GM18526 (cell line): ENCODE measurements around the gene RNGTT.

ENCODE experiments used
- POLR2A ChIP-seq: IDR thresholded peaks from 3 replicates; pipeline ENCODE4 v1.6.1; 2011; ENCODE audit not compliant: insufficient read length; ENCODE audit errors: extremely low read depth

The RNGTT gene

DNA sequence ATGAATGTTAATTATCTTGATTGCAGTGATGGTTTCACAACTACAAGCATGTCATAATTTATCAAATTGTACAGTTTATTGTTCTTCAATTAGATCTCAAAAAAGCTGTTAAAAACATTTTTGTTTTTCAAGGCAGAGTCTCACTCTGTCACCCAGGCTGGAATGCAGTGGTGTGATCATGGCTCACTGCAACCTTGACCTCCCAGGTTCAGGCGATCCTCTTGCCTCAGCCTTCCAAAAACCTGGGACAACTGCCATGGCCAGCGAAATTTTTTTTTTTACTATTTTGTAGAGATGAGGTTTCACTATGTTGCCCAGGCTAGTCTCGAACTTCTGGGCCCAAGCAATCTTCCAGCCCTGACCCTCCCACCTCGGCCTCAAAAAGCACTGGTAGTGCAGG lies 286.1 kb downstream of the RNGTT start:
- no peak for TF ChIP-seq POLR2A

DNA sequence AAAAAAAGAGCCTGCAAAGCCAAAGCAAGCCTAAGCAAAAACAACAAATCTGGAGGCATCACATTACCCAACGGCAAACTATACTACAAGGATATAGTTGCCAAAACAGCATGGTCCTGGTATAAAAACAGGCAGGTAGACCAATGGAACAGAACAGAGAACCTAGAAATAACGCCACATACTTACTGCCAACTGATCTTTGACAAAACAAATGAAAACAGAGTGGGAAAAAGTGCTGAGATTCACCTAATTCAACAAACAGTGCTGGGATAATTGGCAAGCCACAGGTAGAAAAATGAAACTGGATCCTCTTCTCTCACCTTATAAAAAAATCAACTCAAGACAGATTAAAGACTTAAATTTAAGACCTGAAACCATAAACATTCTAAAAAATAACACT lies 291.8 kb downstream of the RNGTT start:
- no peak for TF ChIP-seq POLR2A

DNA sequence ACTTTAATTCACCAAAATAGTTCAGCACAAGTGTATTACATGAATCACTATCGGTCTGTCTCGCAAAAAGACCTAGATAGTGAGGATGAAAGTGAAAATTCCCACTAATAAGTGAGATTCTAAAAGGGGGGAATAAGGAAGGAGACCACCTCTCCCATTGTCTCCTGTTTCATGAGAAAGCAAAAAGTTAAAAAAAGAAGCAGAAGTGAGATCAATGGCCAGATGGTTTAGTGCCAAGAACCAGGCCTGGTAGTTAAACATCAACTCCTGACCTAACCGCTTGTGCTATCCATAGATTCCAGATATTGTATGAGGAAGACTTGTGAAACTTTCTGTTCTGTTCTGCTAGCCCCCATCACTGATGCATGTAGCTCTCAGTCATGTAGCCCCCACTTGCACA lies 293.0 kb downstream of the RNGTT start:
- no peak for TF ChIP-seq POLR2A

DNA sequence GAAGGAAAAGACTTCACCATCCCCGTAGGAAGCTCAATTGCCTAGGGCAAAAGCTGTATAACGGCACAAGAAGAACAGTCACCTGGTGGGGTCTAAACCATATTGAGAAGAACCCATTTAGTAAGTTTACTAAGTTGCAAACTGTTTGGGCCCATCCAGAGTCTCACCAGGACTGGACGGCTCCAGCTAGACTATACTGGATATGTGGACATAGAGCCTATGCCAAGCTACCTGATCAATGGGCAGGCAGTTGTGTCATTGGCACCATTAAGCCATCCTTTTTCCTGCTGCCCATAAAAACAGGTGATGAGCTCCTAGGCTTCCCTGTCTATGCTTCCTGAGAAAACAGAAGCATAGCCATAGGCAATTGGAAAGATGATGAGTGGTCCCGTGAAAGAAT lies 293.9 kb downstream of the RNGTT start:
- no peak for TF ChIP-seq POLR2A

DNA sequence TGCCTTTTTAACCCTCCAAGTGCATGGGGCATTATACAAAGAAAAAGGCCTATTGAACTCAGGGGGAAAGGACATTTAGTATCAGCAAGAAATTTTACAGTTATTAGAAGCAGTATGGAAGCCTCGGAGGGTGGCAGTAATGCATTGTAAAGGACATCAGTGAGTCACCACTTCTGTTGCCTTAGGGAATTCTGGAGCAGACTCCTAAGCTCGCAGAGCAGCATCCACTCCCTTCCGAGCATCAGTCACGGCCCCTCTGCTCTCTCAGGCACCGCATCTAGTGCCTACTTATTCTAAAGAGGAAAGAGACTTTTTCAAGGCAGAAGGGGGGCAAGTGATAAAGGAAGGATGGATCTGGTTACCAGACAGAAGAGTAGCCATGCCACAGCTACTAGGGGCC lies 296.5 kb downstream of the RNGTT start:
- TF ChIP-seq POLR2A: no peak

DNA sequence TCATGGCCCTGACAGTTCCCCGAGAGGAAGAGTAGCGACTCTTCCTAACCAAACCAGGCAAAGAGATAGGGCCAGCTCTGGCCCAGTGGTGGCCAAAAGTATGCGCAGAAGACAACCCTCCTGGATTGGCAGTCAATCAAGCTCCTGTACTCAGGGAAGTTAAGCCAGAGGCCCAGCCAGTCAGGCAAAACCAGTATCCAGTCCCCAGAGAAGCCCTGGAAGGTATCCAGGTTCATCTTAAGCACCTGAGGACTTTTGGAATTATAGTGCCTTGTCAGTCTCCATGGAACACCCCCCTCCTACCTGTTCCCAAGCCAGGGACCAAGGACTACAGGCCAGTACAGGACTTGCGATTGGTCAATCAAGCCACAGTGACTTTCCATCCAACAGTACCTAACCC lies 298.3 kb downstream of the RNGTT start:
- no peak for TF ChIP-seq POLR2A

DNA sequence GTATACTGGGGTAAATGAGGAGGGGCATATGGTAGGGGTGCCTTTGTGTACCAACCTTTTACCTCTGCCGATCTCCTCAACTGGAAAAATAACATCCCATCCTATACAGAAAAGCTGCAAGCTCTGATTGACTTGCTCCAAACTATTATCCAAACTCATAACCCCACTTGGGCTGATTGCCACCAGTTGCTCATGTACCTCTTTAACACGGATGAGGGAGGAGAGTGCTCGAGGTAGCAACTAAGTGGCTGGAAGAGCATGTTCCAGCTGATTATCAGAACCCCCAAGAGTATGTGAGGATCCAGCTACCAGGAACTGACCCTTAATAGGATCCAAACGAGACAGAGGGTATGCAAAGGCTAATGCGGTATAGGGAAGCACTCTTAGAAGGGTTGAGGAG lies 299.6 kb downstream of the RNGTT start:
- no peak for TF ChIP-seq POLR2A

DNA sequence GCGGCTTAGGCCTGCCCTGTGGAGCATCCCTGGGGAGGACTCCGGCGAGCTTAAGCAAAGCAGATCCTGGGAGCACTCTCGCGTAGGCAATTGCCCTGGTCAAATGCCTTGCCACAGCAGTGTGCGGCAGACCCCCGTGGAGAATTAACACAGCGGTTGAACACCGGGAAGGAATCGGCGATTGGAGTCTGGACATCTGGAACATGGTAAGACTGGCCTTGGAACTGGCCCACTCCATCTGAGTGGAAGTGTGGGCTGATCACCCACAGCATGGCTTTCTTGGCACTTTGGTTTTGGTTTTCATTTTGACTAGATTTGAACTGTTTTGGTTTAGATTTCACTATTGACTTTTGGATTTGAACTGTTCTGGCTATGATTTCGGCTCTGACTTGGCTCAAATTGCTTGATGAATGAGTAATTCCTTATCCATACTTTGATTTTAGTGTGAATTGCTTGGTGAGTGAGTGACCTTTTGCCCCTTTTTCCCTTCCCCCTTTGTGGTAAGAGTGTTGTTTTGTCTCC lies 300.7 kb downstream of the RNGTT start:
- TF ChIP-seq POLR2A: no peak

DNA sequence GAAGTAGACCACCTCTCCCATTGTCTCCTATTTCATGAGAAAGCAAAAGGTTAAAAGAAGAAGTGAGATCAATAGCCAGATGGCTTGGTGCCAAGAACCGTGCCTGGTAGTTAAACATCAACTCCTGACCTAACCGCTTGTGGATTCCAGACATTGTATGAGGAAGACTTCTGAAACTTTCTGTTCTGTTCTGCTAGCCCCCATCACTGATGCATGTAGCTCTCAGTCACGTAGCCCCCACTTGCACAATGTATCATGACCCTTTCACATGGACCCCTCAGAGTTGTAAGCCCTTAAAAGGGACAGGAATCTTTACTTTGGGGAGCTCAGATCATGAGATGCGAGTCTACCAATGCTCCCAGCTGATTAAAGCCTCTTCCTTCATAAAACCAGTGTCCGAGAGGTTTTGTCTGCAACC lies 301.2 kb downstream of the RNGTT start:
- TF ChIP-seq POLR2A: no peak

DNA sequence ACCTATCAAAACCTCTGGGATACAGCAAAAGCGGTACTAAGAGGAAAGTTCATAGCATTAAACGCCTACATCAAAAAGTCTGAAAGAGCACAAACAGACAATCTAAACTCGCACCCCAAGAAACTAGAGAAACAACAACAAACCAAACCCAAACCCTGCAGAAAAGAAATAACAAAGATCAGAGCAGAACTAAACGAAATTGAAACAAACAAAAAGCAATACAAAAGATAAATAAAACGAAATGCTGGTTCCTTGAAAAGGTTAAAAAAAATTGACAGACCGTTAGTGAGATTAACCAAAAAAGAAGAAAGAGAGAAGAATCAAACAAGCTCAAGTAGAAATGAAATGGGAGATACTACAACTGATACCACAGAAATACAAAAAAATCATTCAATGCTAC lies 302.3 kb downstream of the RNGTT start:
- TF ChIP-seq POLR2A: no peak

DNA sequence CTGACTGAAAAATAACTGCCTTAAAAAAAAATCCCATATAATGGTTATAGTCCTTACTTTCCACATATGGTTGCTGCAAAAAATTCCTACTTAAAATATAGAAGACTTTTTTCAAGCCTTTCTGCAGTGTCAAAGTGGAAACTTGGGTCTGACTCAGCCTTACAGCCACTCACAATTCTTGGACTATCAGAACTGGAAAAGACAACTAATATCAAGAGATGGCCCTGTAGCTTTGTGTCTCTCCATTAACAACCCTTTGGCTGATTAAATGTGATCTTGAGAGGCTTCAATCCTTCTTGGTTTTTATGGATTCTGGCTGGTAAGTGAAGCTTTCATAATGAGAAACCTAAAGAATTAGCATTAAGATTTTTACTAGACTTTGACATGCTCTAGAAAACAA lies 307.8 kb downstream of the RNGTT start:
- no peak for TF ChIP-seq POLR2A

DNA sequence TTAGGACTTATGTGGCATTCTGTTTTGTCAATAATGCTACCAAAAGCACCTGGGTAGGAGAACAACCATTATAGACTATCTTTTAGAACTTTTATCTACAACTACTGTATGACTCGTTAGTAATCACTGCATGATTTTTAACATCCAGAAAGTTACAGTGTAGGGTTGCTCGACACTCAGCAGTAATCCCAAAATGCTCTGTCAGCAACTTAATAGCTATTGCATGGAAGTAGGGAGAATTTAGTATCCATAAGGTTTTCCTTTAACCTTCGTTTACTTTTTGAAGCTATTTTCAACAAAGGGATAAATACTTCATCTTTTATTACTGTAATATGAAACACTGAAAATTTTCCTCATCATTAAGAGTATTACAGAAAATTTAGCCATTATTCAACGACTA lies 309.5 kb downstream of the RNGTT start:
- no peak for TF ChIP-seq POLR2A

DNA sequence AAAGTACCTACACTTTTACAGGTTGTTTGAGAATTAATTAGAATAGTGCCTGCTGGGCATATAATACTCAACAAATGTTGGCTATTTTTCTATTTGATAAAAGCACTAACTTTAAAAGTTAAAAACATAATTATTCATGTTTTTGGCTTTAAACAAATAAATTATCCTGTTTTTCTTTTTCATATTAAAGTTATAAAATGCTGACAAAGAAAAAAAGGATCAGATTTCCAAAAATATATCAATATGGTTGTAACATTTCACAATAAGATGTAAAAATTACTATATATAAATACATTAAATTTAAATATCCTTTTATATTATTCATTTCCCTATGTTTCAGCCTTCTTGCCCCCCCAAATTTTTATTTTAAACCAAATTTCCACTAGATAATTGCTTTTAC lies 312.0 kb downstream of the RNGTT start:
- no peak for TF ChIP-seq POLR2A

DNA sequence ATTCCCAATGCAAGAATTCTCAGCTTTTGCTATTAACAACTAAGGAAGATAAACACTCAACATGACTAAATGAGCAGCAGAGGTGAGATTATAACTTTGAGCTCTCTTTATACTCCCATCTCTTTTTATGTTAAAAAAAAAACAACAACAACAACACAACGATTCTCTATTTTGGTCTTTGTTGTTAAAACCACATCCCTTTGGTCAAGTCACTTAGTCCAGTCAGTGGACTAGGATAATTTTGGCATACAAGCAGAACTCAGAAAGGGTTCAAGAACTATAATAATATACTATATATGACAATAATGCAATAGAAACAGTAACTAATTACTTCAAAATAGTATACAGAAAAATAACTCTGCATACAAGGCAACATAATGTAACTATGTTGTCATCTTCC lies 312.4 kb downstream of the RNGTT start:
- TF ChIP-seq POLR2A: no peak

DNA sequence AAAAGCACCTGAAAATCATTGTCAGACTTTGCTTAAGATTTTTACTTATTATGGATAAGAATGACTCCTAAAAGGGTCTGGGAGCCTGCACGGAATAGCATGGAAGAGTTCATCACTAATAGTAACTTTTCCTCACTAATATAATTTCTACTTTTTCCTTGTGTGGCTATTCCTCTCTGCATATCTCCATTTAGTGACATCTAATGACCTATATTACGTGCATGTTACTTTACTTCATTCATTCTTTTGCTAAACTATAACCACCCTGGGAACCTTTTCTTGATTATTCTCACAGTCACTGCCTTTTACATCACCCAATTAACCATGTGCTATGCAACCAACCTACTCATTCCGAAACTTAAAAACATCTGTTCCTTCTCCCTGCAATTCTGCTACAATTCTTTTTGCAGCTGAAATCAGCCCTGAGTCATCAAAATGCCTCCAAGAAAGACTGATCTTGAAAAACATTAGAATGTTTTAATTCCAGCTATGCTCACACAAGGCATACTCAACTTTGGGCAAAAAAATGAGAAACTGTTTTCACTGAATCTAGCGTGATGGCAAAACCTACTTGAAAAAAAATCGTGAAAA lies 313.3 kb downstream of the RNGTT start:
- TF ChIP-seq POLR2A: no peak

DNA sequence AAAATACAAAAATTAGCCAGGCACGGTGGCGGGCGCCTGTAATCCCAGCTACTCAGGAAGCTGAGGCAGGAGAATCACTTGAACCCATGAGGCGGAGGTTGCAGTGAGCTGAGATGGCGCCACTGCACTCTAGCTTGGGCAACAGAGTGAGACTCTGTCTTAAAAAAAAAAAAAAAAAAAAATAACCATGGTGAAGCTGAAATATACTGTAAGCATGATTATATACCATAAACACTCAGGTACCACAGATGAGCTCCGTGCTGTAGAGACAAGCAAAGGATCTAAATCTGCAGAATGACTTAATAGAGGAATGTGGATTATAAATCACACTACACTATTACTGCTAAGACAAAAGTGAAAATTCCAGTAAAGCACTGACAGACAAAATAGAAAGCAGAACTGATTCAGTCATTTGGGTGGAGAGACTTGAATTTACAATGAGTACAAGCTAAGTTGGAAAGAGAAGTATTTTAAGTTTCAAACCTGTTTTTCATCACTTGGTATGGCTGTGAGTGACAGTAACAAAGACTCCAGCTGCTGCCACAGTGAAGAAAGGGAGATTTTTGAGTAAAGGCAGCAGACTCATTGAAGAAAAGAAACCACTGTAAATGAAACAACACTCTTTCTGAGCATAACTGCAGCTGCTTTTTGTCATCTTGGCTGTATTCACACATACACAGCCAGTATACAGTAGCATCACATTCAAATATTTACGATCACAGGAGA lies 322.1 kb downstream of the RNGTT start:
- no peak for TF ChIP-seq POLR2A
